HG03066 (cell line): Measurements from ENCODE around the gene GGACT.
"Not testable (repeated sequence)": the region's sequence is repeated elsewhere in the genome, so short reads cannot be mapped to it uniquely, and the experiment has no call there.

ENCODE experiments used
- ATAC-seq: cut with Tn5 transposase; IDR thresholded peaks from one replicate; pipeline ENCODE4 v1.9.1; 2021; ENCODE audit warnings: low read depth; ENCODE audit not compliant: unreplicated experiment

Gene GGACT

DNA sequence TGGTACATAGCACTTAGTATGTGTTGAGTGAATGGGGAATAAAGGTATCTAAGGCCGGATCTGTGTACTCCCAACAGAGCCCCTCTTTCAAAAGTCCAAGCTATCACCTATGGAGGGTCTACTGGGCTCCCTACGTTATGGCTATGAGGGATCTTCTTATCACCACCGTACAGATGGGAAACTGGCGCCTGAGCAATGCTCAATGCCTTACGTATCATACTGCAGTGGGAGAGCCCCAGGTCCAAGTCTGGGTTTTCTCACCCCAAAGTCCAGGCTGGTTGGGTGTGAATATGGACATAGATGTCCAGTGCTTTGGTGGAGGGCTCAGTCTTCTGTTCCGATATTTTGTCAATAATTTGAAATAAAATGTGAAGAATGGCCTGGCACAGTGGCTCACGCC is 13.1 kb upstream of the GGACT start:
- ATAC-seq, result no peak

DNA sequence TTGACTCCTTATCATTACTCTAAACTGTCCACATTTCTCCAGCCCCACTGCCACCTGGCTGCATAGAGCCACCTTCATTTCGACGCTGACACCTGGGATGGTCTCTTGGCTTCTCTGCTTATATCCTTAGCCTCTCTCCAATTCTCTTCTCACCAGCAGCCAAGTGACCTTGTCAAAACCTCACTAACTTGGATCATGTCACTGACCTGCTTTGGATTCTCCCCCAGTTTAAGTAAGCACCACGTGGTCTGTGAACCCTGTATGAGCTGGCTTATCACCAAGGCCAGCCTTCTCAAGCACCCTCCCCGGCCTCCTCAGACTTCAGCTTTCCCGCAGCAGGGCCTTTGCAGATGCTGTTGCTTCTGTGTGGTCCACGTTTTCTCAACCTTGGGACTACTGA is 12.3 kb upstream of the GGACT start:
- ATAC-seq, result no peak

DNA sequence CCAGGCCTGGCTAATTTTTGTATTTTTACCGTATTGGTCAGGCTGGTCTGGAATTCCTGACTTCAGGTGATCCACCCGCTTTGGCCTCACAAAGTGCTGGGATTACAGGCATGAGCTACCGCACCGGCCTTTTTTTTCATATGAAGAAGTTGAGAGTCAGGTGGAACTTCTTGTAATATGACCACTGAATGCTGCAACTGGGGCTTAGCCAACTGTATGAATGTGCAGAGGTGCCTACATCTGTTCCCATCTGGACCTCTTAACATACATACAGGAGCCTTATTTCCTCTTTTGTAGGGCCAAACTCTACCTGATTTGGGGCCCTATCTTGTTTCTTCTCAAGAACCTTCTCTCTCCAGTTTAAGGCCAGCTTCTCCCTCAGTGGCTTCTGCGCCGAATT is 11.9 kb upstream of the GGACT start:
- no peak for ATAC-seq

DNA sequence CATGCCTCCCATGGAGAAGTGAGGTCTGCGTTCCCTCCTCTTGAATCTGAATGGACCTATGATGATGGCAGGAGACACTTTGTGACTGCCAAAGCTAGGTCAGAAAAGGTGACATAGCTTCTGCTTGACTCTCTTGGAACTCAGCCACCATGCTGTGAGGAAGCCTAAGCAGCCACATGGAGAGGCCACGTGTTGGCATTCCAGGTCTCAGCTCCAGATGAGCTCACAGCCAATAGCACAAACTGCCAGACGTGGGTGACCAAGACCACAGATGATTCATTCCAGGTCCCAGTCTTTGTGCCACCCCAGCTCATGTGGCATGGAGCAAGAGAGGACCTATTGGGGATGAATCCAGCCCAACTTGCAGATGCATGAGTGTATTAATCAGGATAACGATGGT is 8.7 kb upstream of the GGACT start:
- no peak for ATAC-seq

DNA sequence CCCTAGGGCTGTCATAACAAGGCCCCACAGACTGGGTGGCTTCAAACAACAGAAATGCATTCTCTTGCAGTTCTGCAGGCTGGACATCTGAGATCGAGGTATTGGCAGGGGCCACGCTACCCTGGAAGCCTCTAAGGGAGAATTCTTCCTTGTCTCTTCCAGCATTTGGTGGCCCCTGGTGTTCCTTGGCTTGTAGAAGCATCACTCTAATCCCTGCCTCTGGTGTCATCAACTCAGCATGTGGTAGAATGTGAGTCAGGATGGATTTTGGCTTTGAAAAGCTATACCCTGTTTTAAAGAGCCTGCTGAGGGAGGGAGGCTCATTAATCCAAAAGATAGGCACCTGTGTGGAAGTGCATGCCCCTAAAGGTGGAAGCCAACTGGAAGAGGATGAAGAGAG is 7.9 kb upstream of the GGACT start:
- no peak for ATAC-seq

DNA sequence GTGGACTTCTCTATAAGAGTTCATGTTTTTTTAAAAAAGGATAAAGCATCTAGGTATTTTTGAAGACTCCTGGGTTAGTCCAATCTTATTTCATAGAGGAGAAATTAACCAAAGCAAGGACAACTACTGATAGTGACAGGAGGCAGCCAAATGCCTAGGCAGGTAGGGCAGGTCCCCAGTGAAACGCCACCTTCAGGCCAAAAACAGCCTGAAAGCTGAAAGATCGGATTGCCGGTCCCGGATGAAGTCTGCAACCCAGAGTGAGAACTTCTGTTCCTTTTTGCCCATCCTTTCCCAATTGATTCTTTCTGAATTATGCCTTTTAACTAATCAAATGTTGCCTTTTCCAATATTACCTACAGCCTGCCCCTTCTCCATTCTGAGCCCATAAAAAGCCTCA is 6.1 kb upstream of the GGACT start:
- no peak for ATAC-seq

DNA sequence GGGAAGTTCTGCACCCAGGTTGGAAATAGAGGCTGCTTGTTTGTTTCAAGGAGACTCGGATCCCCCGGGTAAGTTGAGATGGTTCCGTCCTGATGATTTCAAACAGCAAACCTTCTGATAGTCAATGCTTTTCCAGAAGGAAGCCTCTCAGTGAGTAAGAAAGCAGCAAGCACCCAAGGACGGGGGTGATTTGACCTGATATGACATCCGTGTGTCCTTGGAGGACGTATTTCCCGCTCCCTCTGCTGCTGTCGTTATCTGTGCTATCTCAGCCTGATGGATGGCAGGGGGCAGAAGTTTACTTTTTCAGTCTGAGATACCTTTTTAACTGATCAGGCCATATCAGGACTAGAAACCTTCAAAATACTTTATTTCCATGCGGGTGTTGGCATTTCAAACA is 5.7 kb upstream of the GGACT start:
- ATAC-seq, result no peak

DNA sequence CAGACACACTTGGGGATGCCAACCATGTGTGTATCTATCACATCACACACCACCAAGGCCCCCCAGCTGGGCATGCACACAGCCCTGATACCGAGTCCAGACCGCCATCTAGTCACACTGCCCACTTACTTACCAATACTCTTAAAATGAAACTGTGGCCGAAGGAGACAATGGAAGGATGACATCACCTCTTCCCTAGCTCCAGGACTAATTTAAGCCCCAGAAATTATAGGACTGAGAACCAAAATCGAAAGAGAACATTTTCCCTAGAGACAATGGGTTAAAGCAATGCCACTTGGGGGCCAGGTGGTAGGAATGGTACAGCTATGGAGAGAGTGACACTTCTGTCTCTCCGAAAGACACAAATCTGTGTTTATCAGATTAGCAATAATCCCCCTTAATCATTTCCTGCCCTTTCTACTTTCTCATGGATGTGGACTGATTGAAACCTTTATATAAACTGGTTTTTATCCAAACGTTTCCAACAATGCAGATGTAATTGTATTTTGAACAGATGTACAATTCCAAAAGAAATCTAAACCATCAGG is 663 bp upstream of the GGACT start:
- peak; percentile 2 for ATAC-seq

DNA sequence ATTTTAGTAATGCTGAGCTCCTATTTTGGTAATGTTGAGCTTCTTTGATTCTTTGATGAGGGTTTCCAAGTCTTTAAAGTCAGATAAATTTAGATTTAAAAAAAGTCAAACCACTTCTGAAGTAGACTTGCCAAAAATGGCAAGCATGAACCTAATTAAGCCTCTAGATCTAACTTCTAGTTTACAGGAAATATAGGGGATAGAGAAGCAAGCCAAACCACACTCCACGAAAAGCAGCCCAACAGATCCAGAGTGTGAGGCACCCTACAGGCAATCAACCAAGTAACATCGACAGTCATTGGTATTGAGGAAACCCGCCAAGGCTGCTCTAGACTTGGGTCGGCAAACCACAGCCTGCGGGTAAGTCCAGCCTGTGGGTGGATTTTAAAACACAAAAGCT is 3.7 kb downstream of the GGACT start:
- ATAC-seq, result no peak

DNA sequence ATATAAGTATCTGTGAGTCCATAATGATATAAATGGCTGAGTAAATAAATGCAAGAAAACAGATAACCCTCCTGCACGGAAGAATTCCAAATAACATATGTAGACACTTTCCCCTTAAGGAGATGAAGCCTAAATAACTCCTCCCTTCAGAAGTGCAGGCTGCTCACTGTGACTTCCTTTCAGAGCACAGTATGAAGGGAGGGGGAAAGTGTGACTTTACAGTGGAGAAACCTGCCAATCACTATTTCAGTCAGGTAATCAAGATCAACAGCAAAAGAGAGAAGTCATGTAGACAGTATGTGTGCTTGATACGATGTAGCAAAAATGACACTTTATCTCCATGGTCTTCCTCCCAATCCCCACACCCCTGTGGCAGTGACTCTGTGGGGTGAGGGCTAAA is 7.1 kb downstream of the GGACT start:
- ATAC-seq, result no peak

DNA sequence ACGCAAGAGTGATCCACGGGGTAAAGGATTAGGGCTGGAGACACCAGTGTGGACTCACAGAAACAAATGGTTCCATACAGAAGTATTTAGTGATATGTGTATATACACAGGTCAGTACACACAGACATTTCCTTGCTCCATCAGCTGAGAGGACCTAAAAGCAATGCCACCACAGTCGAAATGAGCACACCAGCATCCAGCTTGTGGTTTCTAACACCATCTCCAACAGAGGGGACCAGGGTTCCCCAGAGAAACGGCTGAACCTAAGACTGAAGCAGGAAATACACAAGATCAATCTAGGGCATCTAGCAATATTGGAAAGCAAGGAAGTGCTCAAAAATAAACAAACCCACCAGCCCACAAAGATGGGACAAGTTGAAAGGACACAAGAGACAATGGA is 7.6 kb downstream of the GGACT start:
- ATAC-seq, result no peak

DNA sequence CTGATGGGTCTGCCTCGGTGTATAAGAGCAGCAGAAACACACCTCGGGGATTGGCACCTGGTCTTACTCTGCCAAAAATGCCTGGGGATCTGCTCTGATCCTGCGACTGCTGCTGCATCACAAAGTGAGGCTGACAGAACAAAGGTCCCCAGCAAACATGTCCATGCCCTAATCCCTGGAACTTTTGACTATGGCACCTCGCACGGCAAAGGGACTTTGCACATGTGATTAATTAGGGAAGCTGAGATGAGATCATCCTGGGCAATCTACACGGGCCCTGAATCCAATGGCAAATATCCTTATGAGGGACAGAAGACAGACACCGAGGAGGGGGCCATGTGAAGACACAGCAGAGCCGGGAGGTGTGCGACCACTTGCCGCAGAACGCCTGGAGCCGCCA is 8.5 kb downstream of the GGACT start:
- ATAC-seq, result no peak

DNA sequence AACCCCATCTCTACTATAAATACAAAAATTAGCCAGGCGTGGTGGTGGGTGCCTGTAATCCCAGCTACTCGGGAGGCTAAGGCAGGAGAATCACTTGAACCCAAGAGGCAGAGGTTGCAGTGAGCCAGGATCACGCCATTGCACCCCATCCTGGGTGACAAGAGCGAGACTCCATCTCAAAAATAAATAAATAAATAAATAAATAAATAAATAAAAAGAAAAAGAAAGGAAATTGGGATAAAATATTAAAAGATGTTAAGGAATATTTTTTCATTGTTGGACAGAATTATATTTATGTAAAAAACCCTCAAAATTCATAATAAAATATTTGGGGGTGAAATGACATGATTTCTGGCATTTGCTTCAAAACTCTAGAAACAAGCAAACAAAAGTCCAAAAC is 11.3 kb downstream of the GGACT start:
- not testable (repeated sequence) for ATAC-seq

DNA sequence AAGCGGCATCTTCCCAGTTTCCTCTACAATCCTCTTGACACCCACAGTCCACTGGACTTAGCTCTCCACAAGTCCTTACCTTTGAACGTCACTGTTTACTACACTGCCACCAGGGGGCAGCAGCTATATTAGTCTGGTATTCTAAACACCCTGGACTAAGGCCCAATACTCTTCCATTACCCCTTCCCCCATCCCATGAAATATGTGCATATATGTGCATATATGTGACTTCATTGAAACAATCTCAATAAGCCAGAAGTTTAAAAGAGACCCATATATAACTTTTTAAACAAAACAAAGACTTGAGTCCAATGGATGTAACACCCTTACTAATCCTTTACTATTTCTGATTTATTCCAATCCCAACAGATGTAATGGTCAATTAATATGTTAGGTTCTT is 15.5 kb downstream of the GGACT start:
- peak; percentile 97 for ATAC-seq

DNA sequence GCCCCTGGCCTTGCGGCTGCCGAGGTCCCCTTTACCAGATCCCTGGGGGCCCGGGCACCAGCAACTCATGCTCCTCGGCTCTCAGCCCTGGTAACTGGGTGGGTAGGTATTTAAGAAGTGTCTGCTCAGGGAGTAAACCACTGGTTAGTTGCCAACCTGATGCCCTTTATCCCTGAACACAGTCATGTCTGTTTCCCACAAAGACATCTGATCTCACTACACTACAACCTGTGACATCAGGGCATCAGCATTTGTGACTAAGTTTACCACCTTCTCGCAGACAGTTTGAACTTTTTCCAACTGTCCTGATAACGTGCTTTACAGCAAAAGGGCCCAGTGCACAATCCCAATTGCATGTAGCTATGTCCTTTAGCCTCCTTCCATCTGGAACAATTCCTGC is 22.0 kb downstream of the GGACT start:
- no peak for ATAC-seq

DNA sequence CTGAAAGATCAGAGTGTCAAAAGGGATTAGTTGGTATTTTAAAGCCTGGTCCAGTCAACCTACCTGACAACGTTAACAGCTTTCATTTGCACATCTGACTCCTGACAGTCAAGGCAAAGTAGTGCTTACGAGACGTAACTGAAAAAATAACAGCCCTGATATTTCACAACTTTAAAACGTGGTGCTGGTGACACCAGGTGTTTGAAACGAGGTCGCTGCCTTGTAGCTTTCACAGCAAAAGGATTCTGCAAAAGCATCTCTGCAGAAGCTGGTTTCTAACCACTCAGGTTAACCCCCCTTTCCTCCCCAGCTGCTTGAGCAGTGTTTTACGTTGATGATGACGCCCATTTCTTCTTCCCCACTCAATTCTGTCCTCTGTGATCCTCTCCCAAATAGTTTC is 23.3 kb downstream of the GGACT start:
- ATAC-seq, result no peak

DNA sequence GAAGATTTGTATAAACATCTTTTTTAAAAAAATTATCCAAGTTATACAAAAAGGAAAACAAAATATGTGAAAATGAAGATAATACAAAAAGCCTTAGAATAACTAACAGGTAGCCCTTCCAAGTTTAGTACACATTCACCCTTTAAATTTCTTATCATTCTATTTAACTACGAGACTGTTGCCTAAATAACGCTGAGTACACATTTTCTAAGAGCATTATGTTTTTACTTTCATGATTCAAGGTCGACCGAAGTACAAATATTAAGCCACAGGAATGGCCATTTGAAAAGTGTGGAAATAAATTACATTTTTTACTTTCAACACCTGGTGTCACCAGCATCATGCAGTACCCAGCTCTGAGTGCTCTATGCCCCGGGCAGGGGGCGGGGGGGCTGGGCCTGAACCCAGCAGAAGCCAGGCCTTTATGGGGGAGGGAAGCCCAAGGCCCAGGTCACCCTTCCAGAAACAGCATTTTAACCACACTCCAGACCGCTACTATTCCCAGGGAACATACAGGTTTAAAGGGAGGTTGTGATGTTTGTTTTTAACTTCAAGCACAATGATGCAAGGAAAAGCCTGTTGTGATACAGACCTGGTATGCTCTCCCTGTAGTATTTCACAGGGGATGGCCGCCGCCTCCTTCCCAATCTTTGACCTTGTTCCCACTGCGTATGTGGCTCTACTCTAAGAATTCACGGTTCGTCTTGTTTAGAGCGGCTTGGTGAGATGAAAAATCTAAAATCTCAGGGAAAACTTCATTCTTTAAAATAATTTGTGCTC is 24.0 kb downstream of the GGACT start:
- ATAC-seq, result no peak

DNA sequence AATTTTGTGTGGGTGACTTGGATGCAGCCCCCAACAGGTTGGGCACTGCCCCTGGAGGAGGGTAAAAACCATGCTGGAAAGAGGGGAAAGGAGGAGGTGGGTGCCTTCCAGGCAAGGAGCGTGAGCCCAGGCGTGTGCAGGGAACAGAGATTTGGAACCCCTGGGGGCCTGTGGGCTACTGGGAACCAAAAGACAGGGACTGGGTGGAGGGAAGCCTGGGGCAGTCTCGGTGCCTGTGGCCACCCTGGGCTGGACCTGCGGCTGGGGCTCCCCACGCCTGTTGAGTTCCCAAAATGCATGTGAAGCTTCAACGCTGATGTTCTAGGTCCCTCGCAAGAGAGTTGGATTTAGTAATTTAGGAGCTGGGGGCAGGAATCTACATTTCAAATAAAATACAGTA is 24.8 kb downstream of the GGACT start:
- ATAC-seq, result no peak

DNA sequence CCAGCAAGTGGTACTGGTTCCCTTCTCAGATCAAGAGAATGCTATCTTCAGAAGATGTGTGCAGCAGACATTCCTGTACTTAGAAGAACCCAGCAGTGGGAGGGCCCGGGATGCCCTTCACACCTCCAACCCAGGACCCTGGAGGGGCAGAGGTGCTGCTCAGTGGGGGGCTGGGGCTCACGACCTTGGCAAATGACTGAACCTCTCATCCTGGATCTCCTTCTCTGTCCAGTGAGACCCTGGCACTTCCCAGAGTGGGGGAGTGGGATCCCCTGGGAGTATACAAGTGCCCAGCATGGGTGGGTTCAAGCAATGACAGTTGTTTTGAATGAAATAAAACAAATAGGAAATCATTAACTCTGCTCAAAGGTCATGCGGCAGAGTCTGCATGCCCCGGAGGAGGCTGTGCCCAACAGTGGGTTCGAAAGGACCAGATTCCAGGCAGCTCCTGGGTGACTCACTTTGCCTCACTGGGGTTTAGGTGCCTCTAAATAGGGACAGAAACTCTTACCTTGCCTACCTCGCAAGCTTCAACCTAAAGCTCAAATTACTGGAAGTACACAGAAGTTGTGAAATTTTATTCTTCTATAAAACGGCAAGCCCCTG is 26.9 kb downstream of the GGACT start:
- no peak for ATAC-seq

DNA sequence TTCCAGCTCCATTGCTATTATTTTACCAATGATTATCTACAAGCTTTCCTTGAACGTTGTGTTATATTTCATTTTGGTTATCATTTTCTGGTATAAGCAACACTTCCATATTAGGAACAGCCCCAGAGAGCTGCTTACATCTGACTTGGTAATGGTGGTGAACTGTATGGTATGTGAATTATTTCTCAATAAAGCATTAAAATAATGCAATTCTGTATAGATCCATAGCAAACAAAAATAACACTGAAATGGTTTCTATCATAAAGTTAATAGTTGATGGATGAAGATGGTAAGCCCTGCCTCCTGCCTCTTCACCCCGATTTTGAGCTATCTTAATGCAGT is 27.5 kb downstream of the GGACT start:
- ATAC-seq, result no peak

DNA sequence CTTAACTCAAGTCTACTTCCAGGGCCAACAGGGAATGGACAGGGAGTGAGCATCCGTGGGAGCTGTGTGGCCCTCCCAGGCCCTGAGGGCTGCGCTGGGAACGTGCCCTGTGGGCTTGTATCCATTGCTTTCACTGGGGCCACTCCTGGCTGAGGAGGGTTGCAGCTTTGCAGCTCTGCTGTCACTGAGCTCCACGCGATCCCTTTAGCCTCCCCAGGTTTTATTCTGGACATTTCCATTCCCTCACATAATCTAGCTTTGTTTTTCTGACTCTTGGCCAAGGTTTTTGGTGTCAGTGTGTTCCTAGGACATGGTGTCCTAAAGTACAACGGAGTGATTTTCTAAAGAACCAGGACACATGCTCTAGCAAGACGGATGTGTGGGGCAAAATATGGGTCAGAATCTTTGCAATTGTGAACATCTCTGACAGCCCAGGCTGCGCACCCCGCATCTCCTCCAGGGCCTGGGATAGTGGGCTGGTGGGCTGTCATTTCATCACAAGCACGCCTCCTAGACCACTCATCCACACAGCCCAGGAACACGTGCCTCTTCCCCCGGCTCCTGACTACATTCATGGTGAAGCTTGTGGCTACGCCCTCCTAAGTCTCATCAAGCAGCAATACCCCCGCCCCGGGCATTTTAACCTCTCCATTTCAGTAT is 28.0 kb downstream of the GGACT start:
- no peak for ATAC-seq

DNA sequence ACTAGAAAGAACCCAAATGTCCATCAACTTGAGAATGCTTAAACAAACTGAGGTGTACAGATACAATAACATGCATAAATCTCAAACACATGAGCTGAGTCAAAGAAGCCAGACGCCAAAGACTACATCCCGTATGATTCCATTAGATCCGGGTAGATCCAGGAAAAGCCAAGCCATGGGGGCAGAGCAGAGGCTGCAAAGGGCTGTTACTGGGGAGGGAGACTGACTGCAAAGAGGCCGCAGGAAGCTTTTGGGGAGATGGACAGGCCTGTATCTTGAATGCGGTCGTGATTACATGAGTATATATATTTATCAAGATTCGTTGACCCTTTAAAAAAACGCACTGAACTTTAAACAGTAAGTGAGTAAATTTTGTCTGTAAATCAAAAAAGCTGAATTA is 28.7 kb downstream of the GGACT start:
- ATAC-seq, result no peak
